Neural progenitor cell (in vitro differentiated cells): ENCODE measurements around the gene RIT1. TPM values are rescaled to one million over a fixed set of nuclear protein-coding genes. Genes with fewer than 3 reads are reported as not detected.

Experiments used
- DNase-seq: peaks from one replicate; pipeline ENCODE4 v3.0.0-alpha.2; 2016; ENCODE audit warnings: low spot score
- H2AFZ ChIP-seq: fragments of 200-600 bp; sonication (generic); replicated peaks from 2 replicates; pipeline ENCODE4 v1.6.1; 2016; ENCODE audit warnings: antibody characterized with exemption
- H3F3A ChIP-seq: fragments of 200-600 bp; sonication (generic); 2 replicates; pipeline ENCODE4 v1.6.1; 2016; ENCODE audit warnings: antibody characterized with exemption, low read depth
- H3K27ac ChIP-seq: fragments of 200-600 bp; sonication (generic); 2 replicates; pipeline ENCODE4 v1.5.1; 2016; ENCODE audit warnings: mild to moderate bottlenecking
- H3K27me3 ChIP-seq: fragments of 200-600 bp; sonication (generic); 2 replicates; pipeline ENCODE4 v1.6.1; 2016; ENCODE audit warnings: mild to moderate bottlenecking, moderate library complexity
- H3K36me3 ChIP-seq: fragments of 200-600 bp; sonication (generic); 2 replicates; pipeline ENCODE4 v1.5.1; 2016
- H3K4me1 ChIP-seq: fragments of 200-600 bp; sonication (generic); 2 replicates; pipeline ENCODE4 v1.6.1; 2016; ENCODE audit warnings: mixed run types
- H3K4me2 ChIP-seq: fragments of 200-600 bp; sonication (generic); 2 replicates; pipeline ENCODE4 v1.6.1; 2016
- H3K4me3 ChIP-seq: fragments of 200-600 bp; sonication (generic); 2 replicates; pipeline ENCODE4 v1.5.1; 2016
- H3K79me2 ChIP-seq: fragments of 200-600 bp; sonication (generic); 2 replicates; pipeline ENCODE4 v1.6.1; 2016; ENCODE audit warnings: low read depth
- H3K9ac ChIP-seq: fragments of 200-600 bp; sonication (generic); 2 replicates; pipeline ENCODE4 v1.6.1; 2016
- H3K9me3 ChIP-seq: fragments of 200-600 bp; sonication (generic); 2 replicates; pipeline ENCODE4 v1.5.1; 2016; ENCODE audit warnings: low read depth
- H4K20me1 ChIP-seq: fragments of 200-600 bp; sonication (generic); 2 replicates; pipeline ENCODE4 v1.6.1; 2016; ENCODE audit warnings: low read depth
- H3K27ac Mint-ChIP-seq: 3 replicates; pipeline ENCODE4 v1.8.0; 2021; ENCODE audit warnings: mixed read lengths
- H3K27me3 Mint-ChIP-seq: 2 replicates; pipeline ENCODE4 v1.8.0; 2022; ENCODE audit warnings: low read depth, mild to moderate bottlenecking, inconsistent platforms, moderate library complexity, mixed read lengths; ENCODE audit not compliant: insufficient read depth
- H3K36me3 Mint-ChIP-seq: 3 replicates; pipeline ENCODE4 v1.8.0; 2021; ENCODE audit warnings: mixed read lengths
- H3K4me1 Mint-ChIP-seq: 3 replicates; pipeline ENCODE4 v1.8.0; 2021; ENCODE audit warnings: mixed read lengths
- H3K4me3 Mint-ChIP-seq: 3 replicates; pipeline ENCODE4 v1.8.0; 2021; ENCODE audit warnings: mild to moderate bottlenecking, moderate library complexity, mixed read lengths
- H3K9me3 Mint-ChIP-seq: 3 replicates; pipeline ENCODE4 v1.8.0; 2020; ENCODE audit warnings: mixed read lengths
- CTCF ChIP-seq: fragments of 200-600 bp; sonication (generic); IDR thresholded peaks from 2 replicates; pipeline ENCODE4 v1.5.1; 2017; ENCODE audit warnings: antibody characterized with exemption, mild to moderate bottlenecking
- EZH2 ChIP-seq: fragments of 200-600 bp; sonication (generic); IDR thresholded peaks from 2 replicates; pipeline ENCODE4 v1.6.1; 2017; ENCODE audit warnings: antibody characterized with exemption, mild to moderate bottlenecking, moderate library complexity
- EZH2phosphoT487 ChIP-seq: fragments of 200-600 bp; sonication (generic); IDR thresholded peaks from 2 replicates; pipeline ENCODE4 v1.6.1; 2017; ENCODE audit warnings: antibody characterized with exemption
- total RNA-seq: library from RNA; depleted of rRNA; stranded (reverse); fragments of >200 nt; gene quantifications from 2 replicates; pipeline ENCODE4 v1.2.3, GENCODE V29; 2015; ENCODE audit warnings: low replicate concordance

RIT1 gene
- total RNA-seq, 1 donor from 2014 or later, result 51.3 TPM

- Histone ChIP-seq H3K27me3 (no peaks in the 10 kb centered on the region), H3F3A (no peaks in the 10 kb centered on the region), H4K20me1 (no peaks in the 10 kb centered on the region), H3K4me3 (no peak overlapping the region), H3K27ac (no peak overlapping the region), H3K4me2 (no peak overlapping the region), H3K4me1 (no peaks in the 10 kb centered on the region), H3K36me3 (no peaks in the 10 kb centered on the region), H3K79me2 (no peaks in the 10 kb centered on the region), H2AFZ (no peak overlapping the region), H3K9me3 (no peaks in the 10 kb centered on the region), H3K9ac (no peak overlapping the region)
- no peaks in the 10 kb centered on the region for H3K36me3 Mint-ChIP-seq
- no peaks in the 10 kb centered on the region for H3K27me3 Mint-ChIP-seq
- no peak for TF ChIP-seq EZH2
- no peak for TF ChIP-seq CTCF
- no peak for TF ChIP-seq EZH2phosphoT487
- no peaks in the 10 kb centered on the region for H3K9me3 Mint-ChIP-seq
- no peak for DNase-seq
- H3K4me3 Mint-ChIP-seq, result no peak overlapping the region
- peaks cover 11% of the 10 kb centered on the region for H3K4me1 Mint-ChIP-seq
- peak overlapping the region; percentile 53 for H3K27ac Mint-ChIP-seq
Observed at GRCh38 chr1:155880950-155881349, 30.2 kb downstream of the RIT1 start.

DNA sequence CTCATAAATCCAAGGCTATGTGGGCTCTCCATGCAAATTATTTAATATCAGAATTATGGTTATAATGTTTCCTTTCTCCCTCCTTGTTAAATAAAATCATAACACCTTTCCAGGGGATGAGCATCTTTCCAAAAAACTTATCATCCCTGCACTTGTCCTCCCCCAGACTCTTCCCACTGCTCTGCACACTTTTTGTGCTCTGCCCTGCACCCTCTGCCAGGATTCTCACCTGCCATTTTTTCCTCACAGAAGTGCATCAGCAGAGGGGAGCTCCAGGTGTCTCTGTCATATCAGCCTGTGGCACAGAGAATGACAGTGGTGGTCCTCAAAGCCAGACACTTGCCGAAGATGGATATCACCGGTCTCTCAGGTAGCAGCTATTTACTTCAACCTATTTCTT lies 30.9 kb downstream of the RIT1 start:
- Histone ChIP-seq H3K27ac (no peak overlapping the region), H4K20me1 (no peaks in the 10 kb centered on the region), H3K4me2 (no peak overlapping the region), H2AFZ (no peak overlapping the region), H3K9me3 (no peaks in the 10 kb centered on the region), H3K4me1 (no peaks in the 10 kb centered on the region), H3F3A (no peaks in the 10 kb centered on the region), H3K27me3 (no peaks in the 10 kb centered on the region), H3K36me3 (no peaks in the 10 kb centered on the region), H3K79me2 (no peaks in the 10 kb centered on the region), H3K9ac (no peak overlapping the region), H3K4me3 (no peak overlapping the region)
- H3K4me3 Mint-ChIP-seq, result no peak overlapping the region
- no peaks in the 10 kb centered on the region for H3K27me3 Mint-ChIP-seq
- peaks cover 11% of the 10 kb centered on the region for H3K4me1 Mint-ChIP-seq
- H3K9me3 Mint-ChIP-seq, result no peaks in the 10 kb centered on the region
- H3K36me3 Mint-ChIP-seq, result no peaks in the 10 kb centered on the region
- no peak for DNase-seq
- TF ChIP-seq EZH2phosphoT487 (no peak), CTCF (no peak), EZH2 (no peak)
- H3K27ac Mint-ChIP-seq, result no peak overlapping the region

GRCh38 chr1:155877945-155878344 lies 33.2 kb downstream of the RIT1 start:
- Mint-ChIP-seq H3K36me3 (no peaks in the 10 kb centered on the region), H3K4me3 (no peak overlapping the region), H3K4me1 (peaks cover 2% of the 10 kb centered on the region), H3K27ac (peak overlapping the region; percentile 42), H3K27me3 (no peaks in the 10 kb centered on the region), H3K9me3 (no peaks in the 10 kb centered on the region)
- Histone ChIP-seq H2AFZ (no peak overlapping the region), H4K20me1 (no peaks in the 10 kb centered on the region), H3K4me2 (no peak overlapping the region), H3F3A (no peaks in the 10 kb centered on the region), H3K27ac (no peak overlapping the region), H3K4me3 (no peak overlapping the region), H3K27me3 (no peaks in the 10 kb centered on the region), H3K9ac (no peak overlapping the region), H3K36me3 (no peaks in the 10 kb centered on the region), H3K4me1 (no peaks in the 10 kb centered on the region), H3K9me3 (no peaks in the 10 kb centered on the region), H3K79me2 (no peaks in the 10 kb centered on the region)
- TF ChIP-seq EZH2phosphoT487 (no peak), CTCF (no peak), EZH2 (no peak)
- DNase-seq, result no peak
